H1 (cell line): Measurements from ENCODE around the gene PRKCD. TPM values are rescaled to one million over a fixed set of nuclear protein-coding genes. Genes with fewer than 3 reads are reported as not detected.

Source experiments
- CTCF ChIA-PET: fragments of 300-600 bp; sonication (Branson Sonifier 250); formaldehyde crosslinking; loops from one replicate; lab custom pipeline; 2021; ENCODE audit not compliant: partially characterized antibody; lab: Charles Lee
- POLR2A ChIA-PET: fragments of 300-600 bp; sonication (Branson Sonifier 250); formaldehyde crosslinking; loops from one replicate; lab custom pipeline; 2021; ENCODE audit warnings: inconsistent platforms; ENCODE audit not compliant: partially characterized antibody; lab: Charles Lee
- DNase-seq, 2 experiments: peaks; one replicate each; pipeline versions ENCODE4 v3.0.0 to v3.0.0-alpha.2; 2010 to 2022; ENCODE audit warnings: low spot score in 2 of 2, low read depth in 1 of 2, mixed read lengths in 1 of 2
- FAIRE-seq: peaks from 2 replicates; lab custom pipeline; 2011; peaks lifted over from hg19 to GRCh38; lab: Jason Lieb, UNC
- H2AFZ ChIP-seq: 2 replicates; pipeline ENCODE4 v1.8.1; 2012; ENCODE audit warnings: low read length, inconsistent platforms
- H2AK5ac ChIP-seq: 2 replicates; pipeline ENCODE4 v1.6.1; 2013; ENCODE audit warnings: low read depth, low read length
- H2BK120ac ChIP-seq: replicated peaks from 2 replicates; pipeline ENCODE3; 2013; ENCODE audit warnings: low read depth, low read length, inconsistent platforms
- H2BK12ac ChIP-seq: 2 replicates; pipeline ENCODE4 v1.6.1; 2013; ENCODE audit warnings: low read depth, low read length
- H2BK15ac ChIP-seq: 2 replicates; pipeline ENCODE4 v1.6.1; 2013; ENCODE audit warnings: low read length
- H2BK20ac ChIP-seq: 2 replicates; pipeline ENCODE4 v1.6.1; 2013; ENCODE audit warnings: low read length
- H2BK5ac ChIP-seq: 2 replicates; pipeline ENCODE4 v1.6.1; 2013; ENCODE audit warnings: low read depth, low read length
- H3K14ac ChIP-seq: 2 replicates; pipeline ENCODE4 v1.6.1; 2013; ENCODE audit warnings: inconsistent platforms; ENCODE audit not compliant: insufficient read length
- H3K18ac ChIP-seq: 2 replicates; pipeline ENCODE4 v1.6.1; 2013; ENCODE audit warnings: low read length; ENCODE audit errors: extremely low read depth
- H3K23ac ChIP-seq: 2 replicates; pipeline ENCODE4 v1.6.1; 2013; ENCODE audit warnings: inconsistent platforms; ENCODE audit not compliant: insufficient read length
- H3K23me2 ChIP-seq: 2 replicates; pipeline ENCODE4 v1.6.1; 2013; ENCODE audit warnings: low read depth, low read length
- H3K27ac ChIP-seq: 2 replicates; pipeline ENCODE4 v1.6.1; 2011; ENCODE audit warnings: low read depth, low read length, inconsistent platforms
- H3K27me3 ChIP-seq, 4 experiments: replicated peaks in 1 of 4; 1 replicate in 1 of 4; 2 replicates in 3 of 4; pipeline versions ENCODE4 v1.6.1 to v1.8.1; 2011 to 2013; ENCODE audit warnings: low read length in 3 of 4, mild to moderate bottlenecking in 3 of 4, inconsistent platforms in 2 of 4, mixed read lengths in 2 of 4, moderate library complexity in 1 of 4; ENCODE audit not compliant: control insufficient read depth in 3 of 4, insufficient read depth in 3 of 4; ENCODE audit errors: extremely low read depth in 1 of 4
- H3K36me3 ChIP-seq, 4 experiments: 2 replicates each; pipeline versions ENCODE4 v1.6.1 to v1.8.1; 2011 to 2013; ENCODE audit warnings: mild to moderate bottlenecking in 4 of 4, low read length in 3 of 4, moderate library complexity in 2 of 4, control low read depth in 1 of 4, inconsistent platforms in 1 of 4; ENCODE audit not compliant: insufficient read depth in 4 of 4, control insufficient read depth in 2 of 4
- H3K4ac ChIP-seq: replicated peaks from 2 replicates; pipeline ENCODE3; 2013; ENCODE audit warnings: low read length, low read depth, mixed read lengths, inconsistent platforms; ENCODE audit not compliant: insufficient read length
- H3K4me1 ChIP-seq, 4 experiments: replicated peaks in 1 of 4; 1 replicate in 1 of 4; 2 replicates in 3 of 4; pipeline versions ENCODE4 v1.6.1 to v1.8.1; 2011 to 2013; ENCODE audit warnings: low read length in 3 of 4, inconsistent platforms in 2 of 4, mixed read lengths in 1 of 4; ENCODE audit not compliant: insufficient read depth in 4 of 4, control insufficient read depth in 3 of 4
- H3K4me2 ChIP-seq, 2 experiments: 2 replicates each; pipeline versions ENCODE4 v1.6.1 to v1.8.1; 2011 to 2013; ENCODE audit warnings: low read depth in 2 of 2, low read length in 2 of 2, control low read depth in 1 of 2, inconsistent platforms in 1 of 2, mild to moderate bottlenecking in 1 of 2; ENCODE audit not compliant: insufficient read depth in 1 of 2
- H3K4me3 ChIP-seq, 4 experiments: fragments of 200-600, 300-600 bp in 1 of 4; sonication (generic), shearing (Covaris generic), sonication (Bioruptor Twin) in 1 of 4; 2 replicates each; pipeline versions ENCODE4 v1.5.1 to v1.8.1; 2011 to 2016; ENCODE audit warnings: low read length in 4 of 4, low read depth in 3 of 4, control low read depth in 2 of 4, inconsistent platforms in 2 of 4, mild to moderate bottlenecking in 2 of 4, mixed read lengths in 1 of 4, moderate library complexity in 1 of 4; ENCODE audit not compliant: insufficient read depth in 2 of 4; ENCODE audit errors: extremely low read depth in 1 of 4
- H3K56ac ChIP-seq: replicated peaks from 2 replicates; pipeline ENCODE3; 2013; ENCODE audit warnings: low read depth, mild to moderate bottlenecking, mixed read lengths, low read length, inconsistent platforms; ENCODE audit not compliant: insufficient read length
- H3K79me1 ChIP-seq: 2 replicates; pipeline ENCODE4 v1.6.1; 2013; ENCODE audit warnings: low read depth, low read length, control low read depth
- H3K79me2 ChIP-seq, 2 experiments: 2 replicates each; pipeline versions ENCODE4 v1.6.1 to v1.8.1; 2012 to 2013; ENCODE audit warnings: low read length in 2 of 2, mild to moderate bottlenecking in 2 of 2, inconsistent platforms in 1 of 2; ENCODE audit not compliant: insufficient read depth in 2 of 2, control insufficient read depth in 1 of 2
- H3K9ac ChIP-seq, 4 experiments: replicated peaks in 1 of 4; 1 replicate in 1 of 4; 2 replicates in 3 of 4; pipeline versions ENCODE4 v1.6.1 to v1.8.1; 2011 to 2013; ENCODE audit warnings: low read depth in 3 of 4, low read length in 3 of 4, control low read depth in 2 of 4, mild to moderate bottlenecking in 2 of 4, moderate library complexity in 2 of 4, inconsistent platforms in 1 of 4; ENCODE audit errors: extremely low read depth in 1 of 4
- H3K9me3 ChIP-seq, 2 experiments: 2 replicates each; pipeline versions ENCODE4 v1.6.1 to v1.8.1; 2012 to 2013; ENCODE audit warnings: mild to moderate bottlenecking in 2 of 2, moderate library complexity in 2 of 2, control low read depth in 1 of 2, inconsistent platforms in 1 of 2, low read depth in 1 of 2, low read length in 1 of 2, mixed read lengths in 1 of 2; ENCODE audit not compliant: insufficient read depth in 2 of 2
- H4K20me1 ChIP-seq, 2 experiments: replicated peaks in 1 of 2; 2 replicates each; pipeline versions ENCODE3 to v1.8.1; 2011 to 2013; ENCODE audit warnings: inconsistent platforms in 2 of 2, low read length in 2 of 2, mild to moderate bottlenecking in 1 of 2; ENCODE audit not compliant: insufficient read depth in 2 of 2, control insufficient read depth in 1 of 2
- H4K5ac ChIP-seq: 2 replicates; pipeline ENCODE4 v1.6.1; 2013; ENCODE audit warnings: low read length, low read depth, mixed read lengths, inconsistent platforms; ENCODE audit not compliant: insufficient read length
- H4K8ac ChIP-seq: 2 replicates; pipeline ENCODE4 v1.8.0; 2013; ENCODE audit warnings: mild to moderate bottlenecking, moderate library complexity, low read length, inconsistent platforms; ENCODE audit not compliant: insufficient read depth; ENCODE audit errors: extremely low read depth
- H4K91ac ChIP-seq: replicated peaks from 2 replicates; pipeline ENCODE3; 2013; ENCODE audit warnings: low read length, mixed read lengths, inconsistent platforms; ENCODE audit not compliant: insufficient read length
- BACH1 ChIP-seq: IDR thresholded peaks from 2 replicates; pipeline ENCODE4 v1.6.1; 2012; ENCODE audit warnings: low read length, improper control_type of control experiment
- CHD1 ChIP-seq: IDR thresholded peaks from 2 replicates; pipeline ENCODE4 v1.6.1; 2012; ENCODE audit warnings: low read depth, low read length, improper control_type of control experiment
- GTF2F1 ChIP-seq: IDR thresholded peaks from 2 replicates; pipeline ENCODE4 v1.6.1; 2012; ENCODE audit warnings: low read depth, low read length, improper control_type of control experiment, borderline replicate concordance
- JUND ChIP-seq: IDR thresholded peaks from 2 replicates; pipeline ENCODE4 v1.6.1; 2011; ENCODE audit warnings: mild to moderate bottlenecking, improper control_type of control experiment, low read length
- KDM5A ChIP-seq: fragments of 200-600 bp; IDR thresholded peaks from 2 replicates; pipeline ENCODE4 v1.7.1; 2012; ENCODE audit warnings: mild to moderate bottlenecking, low read length, inconsistent platforms, mixed read lengths
- POLR2A ChIP-seq, 2 experiments: IDR thresholded peaks; 1 replicate in 1 of 2; 2 replicates in 1 of 2; pipeline ENCODE4 v1.6.1; 2011; ENCODE audit warnings: low read depth in 2 of 2, low read length in 2 of 2, mild to moderate bottlenecking in 2 of 2; ENCODE audit errors: control extremely low read depth in 1 of 2
- POLR2AphosphoS5 ChIP-seq: IDR thresholded peaks from 2 replicates; pipeline ENCODE4 v1.6.1; 2011; ENCODE audit warnings: low read depth, low read length
- RAD21 ChIP-seq, 2 experiments: IDR thresholded peaks in 1 of 2; conservative IDR thresholded peaks in 1 of 2; 2 replicates each; pipeline ENCODE4 v1.6.1; 2011; ENCODE audit warnings: low read depth in 2 of 2, low read length in 2 of 2, improper control_type of control experiment in 1 of 2, inconsistent platforms in 1 of 2, mild to moderate bottlenecking in 1 of 2, moderate library complexity in 1 of 2
- RXRA ChIP-seq: IDR thresholded peaks from 2 replicates; pipeline ENCODE4 v1.6.1; 2011; ENCODE audit warnings: low read depth, mild to moderate bottlenecking, low read length, moderate library complexity; ENCODE audit not compliant: insufficient read depth
- SUZ12 ChIP-seq: fragments of 200-600 bp; sonication (generic); IDR thresholded peaks from 2 replicates; pipeline ENCODE4 v1.6.1; 2012; ENCODE audit warnings: mild to moderate bottlenecking, inconsistent platforms, low read length, moderate library complexity, mixed read lengths
- USF2 ChIP-seq: IDR thresholded peaks from 2 replicates; pipeline ENCODE4 v1.6.1; 2011; ENCODE audit warnings: low read length, improper control_type of control experiment
- WGBS, 2 experiments: shearing (Covaris generic) in 1 of 2; methylation state at CpG; one replicate each; pipeline versions ENCODE4 v1.1.6 to v1.1.7; 2013 to 2015; ENCODE audit warnings: low lambda C conversion rate in 2 of 2, mixed read lengths in 2 of 2, inconsistent platforms in 1 of 2, low coverage in 1 of 2, missing lambda C conversion rate in 1 of 2; ENCODE audit not compliant: insufficient replicate concordance in 2 of 2, insufficient coverage in 1 of 2, insufficient read length in 1 of 2; ENCODE audit errors: extremely low coverage in 1 of 2, missing lambda C conversion rate in 1 of 2; 5-methylcytosine and 5-hydroxymethylcytosine counted together
- polyA plus RNA-seq, 7 experiments: library from polyadenylated mRNA; depleted of rRNA in 3 of 7; stranded (reverse) in 5 of 7; unstranded in 2 of 7; fragments of >200 nt in 5 of 7; fragments of 200-250 nt in 2 of 7; gene quantifications; 1 replicate in 5 of 7; 2 replicates in 1 of 7; 4 replicates in 1 of 7; pipeline versions ENCODE4 v1.2.1 to v1.2.3, GENCODE V29; 2011 to 2013; ENCODE audit warnings: missing spikeins in 2 of 7, mixed read lengths in 2 of 7
- total RNA-seq: library from RNA; stranded (reverse); fragmentation: NEBNext Ultra II Directional; extraction: Animal tissue kit (Norgen Biotek cat#: 25700); gene quantifications from 2 replicates; pipeline ENCODE4 v1.2.1, GENCODE V29; 2021

The PRKCD gene
- total and polyA plus RNA-seq, 2 of the 8 experiments (the other 6 are each of a cell fraction or from before 2014, with no cell fraction given) = 22.6 to 23.9 TPM

- no peak overlapping the region for H4K8ac ChIP-seq
- peaks cover 0 to 2% (median 0%) of the 10 kb centered on the region in 4 experiments; a peak in 1 of 7 replicates for H3K4me1 ChIP-seq
- H3K27ac ChIP-seq = peak overlapping the region; percentile 22; the same call in 1 of the 2 replicates
- no peak overlapping the region for H4K91ac ChIP-seq
- H2BK5ac ChIP-seq = peak overlapping the region; percentile 55
- CTCF ChIA-PET = interaction anchor here (0.5 to 6.6 kb wide), 11 partner anchors 7 to 1077 kb away, joined by 3 to 68 read pairs (median 3); no protein-coding TSS in a partner anchor
- H3K23me2 ChIP-seq = no peaks in the 10 kb centered on the region
- no peaks in the 10 kb centered on the region for H3K79me1 ChIP-seq
- FAIRE-seq (peak; percentile 32), DNase-seq (no peak)
- POLR2A ChIA-PET = interaction anchor here (0.6 to 28.5 kb wide), 13 partner anchors 9 to 193 kb away, joined by 3 to 449 read pairs (median 4); partner anchors contain the start of genes DCP1A and TKT
- H3K9ac ChIP-seq = no peak overlapping the region; a peak in 1 of 7 replicates
- H2BK120ac ChIP-seq = no peak overlapping the region
- H4K5ac ChIP-seq = no peak overlapping the region
- no peak overlapping the region for H2AK5ac ChIP-seq
- no peak overlapping the region for H2BK15ac ChIP-seq
- H3K23ac ChIP-seq = no peak overlapping the region
- H2BK20ac ChIP-seq = no peak overlapping the region
- no peaks in the 10 kb centered on the region for H3K9me3 ChIP-seq
- no peak overlapping the region for H3K4me2 ChIP-seq
- H3K36me3 ChIP-seq = peaks cover 25 to 42% (median 39%) of the 10 kb centered on the region in 4 experiments
- H3K14ac ChIP-seq = no peak overlapping the region
- no peak overlapping the region for H2BK12ac ChIP-seq
- H3K4ac ChIP-seq = no peak overlapping the region
- WGBS, 2 experiments = 75% methylated on average over 12 of the region's 12 CpGs; no CpG with 5 or more reads in 1 of the 2 experiments
- peaks cover 8 to 25% of the 10 kb centered on the region in 2 experiments for H4K20me1 ChIP-seq
- no peak overlapping the region for H2AFZ ChIP-seq
- H3K27me3 ChIP-seq = no peaks in the 10 kb centered on the region
- no peak overlapping the region for H3K56ac ChIP-seq
- H3K4me3 ChIP-seq = no peak overlapping the region
- peak overlapping the region; percentile 66; the same call in 1 of the 2 replicates for H3K18ac ChIP-seq
- H3K79me2 ChIP-seq = no peaks in the 10 kb centered on the region
- TF ChIP-seq GTF2F1 (no peak), SUZ12 (no peak), BACH1 (no peak), RXRA (no peak), POLR2AphosphoS5 (peak; percentile 34), USF2 (no peak), KDM5A (no peak), RAD21 (IDR thresholded peaks at IDR 0.05 in 1 of 2, conservative IDR thresholded peaks at IDR 0.05 in 1 of 2; ENCODE audit: low read depth in 2 of 2, low read length in 2 of 2) (no peak), CHD1 (no peak), JUND (no peak), POLR2A (IDR thresholded peaks at IDR 0.05; ENCODE audit: control extremely low read depth in 1 of 2, low read depth in 2 of 2, low read length in 2 of 2) (peak in 1 of 2 experiments; percentile 73; a peak in 2 of 3 replicates)
Measured at GRCh38 chr3:53222183-53222901, 61.3 kb downstream of the PRKCD start.
